CD4-positive, alpha-beta T cell treated with Interleukin-10 for 1 hour (primary cell): ENCODE measurements around the gene KLHDC7B.

Experiments
- DNase-seq: peaks from one replicate; pipeline ENCODE4 v3.0.0-alpha.2; 2020

The KLHDC7B gene

GRCh38 chr22:50574383-50574755 lies 28.7 kb downstream of the KLHDC7B start:
- DNase-seq, result no peak

- DNase-seq, result no peak
Measured at GRCh38 chr22:50575426-50575941, 29.8 kb downstream of the KLHDC7B start.

DNA sequence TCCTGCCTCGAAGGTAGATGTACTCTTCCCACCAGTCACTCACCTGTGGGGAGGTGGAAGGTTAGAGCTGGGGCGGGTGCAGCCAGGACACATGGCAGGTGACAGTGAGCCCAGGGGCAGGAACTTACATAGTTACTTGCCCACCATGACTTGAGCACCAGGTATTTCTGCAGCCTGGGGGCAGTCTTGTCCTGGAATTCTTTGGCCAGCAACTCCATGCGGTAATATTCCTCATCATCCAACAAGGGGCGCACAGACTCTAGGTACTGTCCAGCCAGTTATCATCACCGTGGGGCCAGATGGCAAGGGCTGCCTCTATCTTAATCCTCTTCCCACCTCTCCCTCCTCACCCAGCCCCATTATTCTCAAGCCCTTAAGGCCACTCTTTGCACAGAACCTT lies 30.4 kb downstream of the KLHDC7B start:
- no peak for DNase-seq

GRCh38 chr22:50576806-50577696 lies 31.4 kb downstream of the KLHDC7B start:
- DNase-seq, result no peak

DNA sequence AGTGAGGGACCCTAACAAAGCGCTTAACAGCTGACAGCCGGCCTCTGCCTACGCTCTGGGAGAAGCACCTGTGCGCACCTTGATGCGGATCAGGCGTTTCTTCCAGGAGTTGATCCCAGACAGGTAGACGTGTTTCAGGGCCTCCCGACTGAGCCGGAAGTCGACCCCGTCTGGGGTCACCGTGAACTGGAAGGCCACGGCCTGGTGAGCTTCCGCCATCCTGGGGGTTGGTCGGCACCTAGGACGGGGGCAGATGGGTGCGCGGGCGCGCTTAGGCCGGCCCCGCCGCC lies 31.9 kb downstream of the KLHDC7B start:
- DNase-seq, result no peak

DNA sequence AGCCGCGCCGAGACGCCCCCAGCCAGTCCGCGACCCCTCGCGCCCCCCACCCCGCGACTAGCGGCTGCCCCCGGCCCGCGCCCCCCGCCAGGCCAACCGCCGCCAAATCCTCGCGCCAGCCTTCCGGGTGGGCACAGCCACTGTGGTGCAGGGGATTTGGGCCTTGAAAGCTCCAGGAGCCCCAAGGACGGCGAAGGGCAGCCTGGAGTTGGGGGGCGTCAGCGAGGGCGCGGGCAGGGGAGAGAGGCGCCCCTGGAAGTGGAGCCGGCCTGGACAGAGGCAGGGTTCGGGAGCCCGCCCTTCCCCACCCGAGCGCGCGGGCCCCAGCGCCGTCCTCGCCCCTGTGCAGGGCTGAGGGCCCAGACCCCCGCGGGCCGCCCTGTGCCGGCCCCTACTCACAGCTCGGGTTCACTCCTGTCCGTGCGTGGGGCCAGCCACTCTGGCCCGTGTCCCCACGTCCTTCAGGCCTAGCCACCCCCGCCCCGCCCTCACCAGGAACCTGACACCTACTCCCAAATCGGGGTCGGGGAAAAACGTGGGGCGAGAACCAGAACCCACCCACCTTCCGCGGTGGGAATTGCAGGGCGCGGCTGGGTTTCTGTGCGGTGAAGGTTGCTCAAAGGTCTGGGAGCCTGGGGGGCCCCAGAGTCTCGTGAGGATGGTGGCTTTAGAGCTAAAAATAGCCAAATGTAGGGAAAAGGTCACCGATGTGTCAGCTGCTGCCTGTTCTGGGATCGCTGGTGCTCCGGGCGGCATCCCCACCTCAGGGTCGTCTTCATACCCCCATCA lies 32.5 kb downstream of the KLHDC7B start, which contains the start of gene CPT1B:
TSS of gene CPT1B (minus strand) at position 441 of the 789 bp plus-strand sequence. CDS start 512 bp downstream, outside the sequence.
- no peak for DNase-seq

- DNase-seq, result no peak
Measured at GRCh38 chr22:50578776-50579310, 33.1 kb downstream of the KLHDC7B start.

DNA sequence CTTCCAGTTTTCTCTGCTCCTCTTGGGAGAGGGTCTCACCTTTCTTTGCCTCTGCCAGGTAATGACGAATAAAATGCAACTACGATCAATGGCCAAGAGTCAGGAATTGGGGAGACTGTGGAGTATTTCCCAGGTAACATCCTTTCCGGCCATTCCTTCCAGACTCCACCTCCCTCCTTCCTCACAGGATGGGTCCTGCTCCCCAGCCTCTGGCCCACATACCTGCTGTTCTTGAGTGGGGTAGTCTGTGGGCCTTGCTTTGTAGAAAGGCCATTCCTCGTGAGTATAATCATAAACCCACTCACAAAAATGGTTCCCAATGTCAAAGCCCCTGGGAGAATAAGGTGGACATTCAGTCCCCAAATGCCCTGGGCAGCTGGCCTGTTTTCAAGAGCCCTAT lies 34.1 kb downstream of the KLHDC7B start:
- no peak for DNase-seq

- DNase-seq, result no peak
Measured at GRCh38 chr22:50581031-50581949, 35.6 kb downstream of the KLHDC7B start.

DNA sequence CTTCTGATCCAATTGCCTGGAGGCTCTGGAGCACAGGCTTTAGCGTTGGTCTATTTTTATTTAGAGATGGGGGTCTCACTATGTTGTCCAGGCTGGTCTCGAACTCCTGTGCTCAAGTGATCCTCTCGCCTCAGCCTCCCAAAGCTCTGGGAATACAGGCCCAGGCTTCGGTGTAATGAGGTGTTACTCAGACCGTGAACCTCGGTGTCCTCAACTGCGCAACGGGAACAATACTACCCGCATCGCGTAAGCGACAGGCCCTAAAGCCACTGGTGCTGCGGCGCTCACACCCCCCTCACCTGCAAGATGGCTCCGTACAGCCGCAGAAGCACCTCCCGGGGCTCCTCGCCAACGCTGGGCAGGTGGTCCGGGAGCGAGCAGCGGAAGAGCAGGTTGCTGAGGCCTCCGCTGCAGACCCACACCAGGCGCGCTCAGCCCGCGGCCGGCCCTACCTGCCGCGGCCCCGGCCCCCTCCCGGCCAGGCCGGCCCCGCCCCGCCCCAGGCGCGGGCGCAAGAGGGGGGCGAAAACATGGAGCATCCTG lies 36.3 kb downstream of the KLHDC7B start:
- DNase-seq, result peak; percentile 45

- DNase-seq, result peak; percentile 99
Measured at GRCh38 chr22:50582493-50583293, 37.0 kb downstream of the KLHDC7B start, which contains the start of gene CHKB. TSS of gene CHKB (minus strand) at chr22:50582849. CDS start at chr22:50582781, 68 bp downstream.

GRCh38 chr22:50583294-50583861 lies 37.7 kb downstream of the KLHDC7B start:
- no peak for DNase-seq

- DNase-seq, result no peak
Measured at GRCh38 chr22:50584106-50585096, 38.7 kb downstream of the KLHDC7B start.

DNA sequence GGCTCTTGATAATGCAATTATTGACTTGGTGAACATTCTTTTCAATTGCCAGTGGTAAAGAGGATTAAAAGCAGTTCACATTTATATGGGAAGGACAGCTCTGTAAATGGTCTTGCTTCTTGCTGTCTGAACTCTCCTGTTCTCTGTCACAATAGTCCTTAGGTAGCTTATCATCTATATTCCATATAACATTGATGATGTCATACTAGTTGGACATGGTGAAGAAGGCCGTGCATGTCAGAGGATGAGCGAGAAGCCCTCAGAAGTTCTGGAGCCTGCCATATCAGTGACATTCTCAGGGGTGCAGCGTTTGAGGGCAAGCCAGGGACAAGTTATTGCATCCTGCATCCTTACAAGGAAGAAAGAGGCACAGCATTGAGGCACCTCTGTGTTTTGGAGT lies 39.5 kb downstream of the KLHDC7B start:
- DNase-seq, result no peak

DNA sequence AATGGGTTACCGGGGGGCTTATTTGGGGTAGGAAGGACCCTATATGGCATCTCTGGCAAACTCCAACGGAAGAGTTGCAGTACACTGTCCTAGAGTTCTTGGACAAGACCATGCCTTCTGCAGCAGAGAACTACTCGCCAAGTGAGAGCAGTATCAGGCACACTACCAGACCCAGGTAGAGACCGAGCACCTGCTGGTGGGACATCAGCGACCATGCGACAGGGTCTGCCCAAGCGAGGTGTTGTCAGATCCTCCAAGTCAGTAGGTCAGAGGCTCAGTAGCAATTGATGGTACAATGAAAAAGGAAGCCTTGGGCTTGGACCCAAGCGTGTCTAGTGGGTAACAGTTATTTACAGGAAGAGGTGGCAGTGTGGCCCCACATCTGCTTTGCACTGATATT lies 40.1 kb downstream of the KLHDC7B start:
- no peak for DNase-seq

DNA sequence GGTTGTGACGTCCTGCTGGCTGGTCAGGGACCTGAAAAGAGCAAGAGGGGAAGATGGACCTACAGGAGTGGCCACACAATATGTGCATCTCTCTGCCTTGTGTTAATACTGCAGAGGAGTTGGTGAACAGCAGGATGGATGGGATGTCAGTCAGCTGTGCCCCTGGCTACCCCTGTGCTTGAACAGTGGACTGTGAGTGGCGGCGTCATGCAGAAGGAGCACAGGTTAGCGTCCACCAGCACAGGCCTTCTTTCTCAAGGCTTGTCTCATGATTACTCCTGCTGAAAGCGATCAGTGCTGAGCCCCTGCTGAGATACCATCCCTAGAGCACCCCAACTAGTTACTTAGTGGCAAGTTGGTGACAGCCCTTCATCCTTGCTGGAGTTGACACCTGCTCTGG lies 40.7 kb downstream of the KLHDC7B start:
- no peak for DNase-seq

DNA sequence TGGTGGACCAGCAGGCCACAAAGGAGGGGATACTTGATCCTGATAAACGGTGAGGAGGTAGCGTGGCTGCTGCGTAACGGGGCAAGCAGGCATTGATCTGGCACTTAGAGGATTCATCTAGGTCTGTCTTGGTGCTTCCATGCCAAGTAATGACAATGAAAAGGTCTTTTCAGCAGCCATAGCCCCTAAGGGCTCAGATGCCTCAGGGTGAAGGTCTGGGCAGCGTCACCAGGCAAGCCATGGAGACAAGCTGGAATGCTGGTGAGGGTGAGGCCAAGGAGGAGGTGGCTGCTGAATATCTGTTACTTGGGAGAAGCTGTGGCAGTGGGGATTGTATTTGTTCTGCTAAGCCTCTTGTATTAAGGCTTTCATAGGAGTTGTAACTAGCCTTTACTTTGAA lies 41.7 kb downstream of the KLHDC7B start:
- no peak for DNase-seq

DNA sequence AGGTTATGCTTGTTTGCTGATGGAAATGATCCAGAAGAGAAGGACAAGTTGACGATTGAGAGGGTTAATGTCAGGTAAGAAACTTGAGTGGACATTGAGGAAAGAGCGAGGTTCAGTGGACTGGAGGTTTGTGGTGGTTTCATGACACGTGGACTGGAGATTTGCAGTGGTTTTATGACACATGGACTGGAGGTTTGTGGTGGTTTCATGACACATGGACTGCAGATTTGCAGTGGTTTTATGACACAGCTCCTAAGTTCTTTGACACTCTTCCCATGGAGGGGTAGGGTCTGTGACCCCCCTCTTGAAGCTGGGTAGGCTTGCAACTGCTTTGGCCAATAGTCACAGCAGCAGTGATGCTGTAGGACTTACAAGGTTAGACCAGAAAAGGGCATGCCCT lies 49.5 kb downstream of the KLHDC7B start:
- no peak for DNase-seq

GRCh38 chr22:50597097-50597496 lies 51.4 kb downstream of the KLHDC7B start:
- DNase-seq, result no peak
